Ishikawa (cell line): Measurements from ENCODE around the gene CA7.

ENCODE experiments used
- CREB1 ChIP-seq: IDR thresholded peaks from 2 replicates; pipeline ENCODE4 v1.6.1; 2012; ENCODE audit warnings: low read depth
- FOXM1 ChIP-seq: IDR thresholded peaks from 2 replicates; pipeline ENCODE4 v1.6.1; 2012; ENCODE audit warnings: low read depth, borderline replicate concordance
- ZBTB7A ChIP-seq: IDR thresholded peaks from 2 replicates; pipeline ENCODE4 v1.6.1; 2012; ENCODE audit warnings: low read depth
- TF ChIP-seq, protein P1 (sequence below): IDR thresholded peaks from 2 replicates; pipeline ENCODE4 v1.6.1; 2012; ENCODE audit warnings: low read depth, mild to moderate bottlenecking

The CA7 gene

DNA sequence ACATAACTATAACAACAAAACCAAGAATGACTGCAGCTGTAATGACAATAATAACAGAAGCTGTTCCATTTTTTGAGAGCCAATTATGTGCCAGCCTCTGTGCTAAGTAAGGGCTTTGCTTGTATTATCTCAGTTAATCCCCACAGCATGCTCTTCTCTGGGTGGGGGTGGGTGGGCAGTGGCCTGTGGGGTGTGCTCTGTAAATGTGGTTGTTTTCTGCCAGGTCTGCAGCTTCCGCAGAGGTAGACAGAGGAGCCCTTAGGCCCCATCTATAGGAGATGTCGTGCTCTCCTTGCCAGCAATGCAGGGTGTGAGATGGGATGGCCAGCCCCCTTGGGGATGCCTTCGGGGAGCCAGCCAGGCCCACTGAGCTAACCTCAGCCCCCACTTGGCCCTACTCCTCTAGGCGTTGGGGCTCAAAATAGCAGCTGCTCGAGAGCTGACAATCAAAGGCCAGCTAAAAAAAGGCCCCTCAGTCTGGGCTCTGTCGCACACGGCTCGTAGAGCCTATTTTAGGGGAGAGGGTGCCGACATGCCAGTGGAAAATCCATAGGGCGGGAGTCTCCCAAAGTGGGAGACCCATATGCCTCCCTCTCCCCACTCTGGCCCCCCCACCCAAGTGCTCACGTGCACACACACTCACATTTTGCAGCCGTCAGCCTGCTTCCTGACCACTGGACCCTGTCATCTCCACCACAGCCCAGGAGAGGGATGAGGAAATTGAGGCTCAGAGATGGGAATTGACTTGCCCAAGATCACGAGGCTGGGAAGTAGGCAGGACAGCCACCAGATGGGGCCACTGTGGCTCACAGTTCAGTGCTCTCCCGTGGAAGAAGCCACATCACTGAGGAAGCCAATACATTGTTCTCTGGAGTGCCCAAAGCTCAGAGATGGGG lies 58.7 kb downstream of the CA7 start:
- TF ChIP-seq FOXM1 (no peak), ZBTB7A (no peak), CREB1 (no peak)
- TF ChIP-seq, protein P1, sequence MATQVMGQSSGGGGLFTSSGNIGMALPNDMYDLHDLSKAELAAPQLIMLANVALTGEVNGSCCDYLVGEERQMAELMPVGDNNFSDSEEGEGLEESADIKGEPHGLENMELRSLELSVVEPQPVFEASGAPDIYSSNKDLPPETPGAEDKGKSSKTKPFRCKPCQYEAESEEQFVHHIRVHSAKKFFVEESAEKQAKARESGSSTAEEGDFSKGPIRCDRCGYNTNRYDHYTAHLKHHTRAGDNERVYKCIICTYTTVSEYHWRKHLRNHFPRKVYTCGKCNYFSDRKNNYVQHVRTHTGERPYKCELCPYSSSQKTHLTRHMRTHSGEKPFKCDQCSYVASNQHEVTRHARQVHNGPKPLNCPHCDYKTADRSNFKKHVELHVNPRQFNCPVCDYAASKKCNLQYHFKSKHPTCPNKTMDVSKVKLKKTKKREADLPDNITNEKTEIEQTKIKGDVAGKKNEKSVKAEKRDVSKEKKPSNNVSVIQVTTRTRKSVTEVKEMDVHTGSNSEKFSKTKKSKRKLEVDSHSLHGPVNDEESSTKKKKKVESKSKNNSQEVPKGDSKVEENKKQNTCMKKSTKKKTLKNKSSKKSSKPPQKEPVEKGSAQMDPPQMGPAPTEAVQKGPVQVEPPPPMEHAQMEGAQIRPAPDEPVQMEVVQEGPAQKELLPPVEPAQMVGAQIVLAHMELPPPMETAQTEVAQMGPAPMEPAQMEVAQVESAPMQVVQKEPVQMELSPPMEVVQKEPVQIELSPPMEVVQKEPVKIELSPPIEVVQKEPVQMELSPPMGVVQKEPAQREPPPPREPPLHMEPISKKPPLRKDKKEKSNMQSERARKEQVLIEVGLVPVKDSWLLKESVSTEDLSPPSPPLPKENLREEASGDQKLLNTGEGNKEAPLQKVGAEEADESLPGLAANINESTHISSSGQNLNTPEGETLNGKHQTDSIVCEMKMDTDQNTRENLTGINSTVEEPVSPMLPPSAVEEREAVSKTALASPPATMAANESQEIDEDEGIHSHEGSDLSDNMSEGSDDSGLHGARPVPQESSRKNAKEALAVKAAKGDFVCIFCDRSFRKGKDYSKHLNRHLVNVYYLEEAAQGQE = no peak
